ENCODE measurements around the gene FNDC10. TPM values are rescaled to one million over a fixed set of nuclear protein-coding genes. Genes with fewer than 3 reads are reported as not detected.

FNDC10 gene
- total RNA-seq, 1 donor from 2014 or later = 9.2 TPM

GRCh38 chr1:1567152-1567875, 32.6 kb downstream of the FNDC10 start:
- DNase-seq (ENCODE audit: low read depth) = no peak
- H3K36me3 ChIP-seq (ENCODE audit: control insufficient read depth, insufficient read depth, low read length) = no peaks in the 10 kb centered on the region
- no peak for TF ChIP-seq CTCF (IDR thresholded peaks at IDR 0.05; ENCODE audit: insufficient read depth, low read length, poor library complexity, severe bottlenecking)

GRCh38 chr1:1565340-1565739, 34.6 kb downstream of the FNDC10 start:
- Histone ChIP-seq H3K4me3 (ENCODE audit: low read depth, low read length) (no peak overlapping the region), H3K36me3 (ENCODE audit: control insufficient read depth, insufficient read depth, low read length) (no peaks in the 10 kb centered on the region), H3K27me3 (ENCODE audit: control insufficient read depth, insufficient read depth, low read length) (no peaks in the 10 kb centered on the region)
- no peak for TF ChIP-seq CTCF (IDR thresholded peaks at IDR 0.05; ENCODE audit: insufficient read depth, low read length, poor library complexity, severe bottlenecking)
- DNase-seq (ENCODE audit: low read depth) = no peak

More at GRCh38 chr1:1567152-1567875, 32.6 kb downstream of the FNDC10 start:
- no peak overlapping the region for H3K4me3 ChIP-seq (ENCODE audit: low read depth, low read length)
- no peaks in the 10 kb centered on the region for H3K27me3 ChIP-seq (ENCODE audit: control insufficient read depth, insufficient read depth, low read length)

GRCh38 chr1:1564268-1564667, 35.7 kb downstream of the FNDC10 start:
- TF ChIP-seq CTCF (IDR thresholded peaks at IDR 0.05; ENCODE audit: insufficient read depth, low read length, poor library complexity, severe bottlenecking) = no peak
- no peaks in the 10 kb centered on the region for H3K36me3 ChIP-seq (ENCODE audit: control insufficient read depth, insufficient read depth, low read length)
- no peaks in the 10 kb centered on the region for H3K27me3 ChIP-seq (ENCODE audit: control insufficient read depth, insufficient read depth, low read length)
- DNase-seq (ENCODE audit: low read depth) = no peak
- H3K4me3 ChIP-seq (ENCODE audit: low read depth, low read length) = no peak overlapping the region

- Histone ChIP-seq H3K27me3 (ENCODE audit: control insufficient read depth, insufficient read depth, low read length) (no peaks in the 10 kb centered on the region), H3K4me3 (ENCODE audit: low read depth, low read length) (no peak overlapping the region), H3K36me3 (ENCODE audit: control insufficient read depth, insufficient read depth, low read length) (no peaks in the 10 kb centered on the region)
- TF ChIP-seq CTCF (IDR thresholded peaks at IDR 0.05; ENCODE audit: insufficient read depth, low read length, poor library complexity, severe bottlenecking) = no peak
- DNase-seq (ENCODE audit: low read depth) = no peak
Observed at GRCh38 chr1:1563688-1564087, 36.2 kb downstream of the FNDC10 start.

GRCh38 chr1:1562556-1563195, 37.3 kb downstream of the FNDC10 start:
- no peaks in the 10 kb centered on the region for H3K36me3 ChIP-seq (ENCODE audit: control insufficient read depth, insufficient read depth, low read length)
- H3K27me3 ChIP-seq (ENCODE audit: control insufficient read depth, insufficient read depth, low read length) = no peaks in the 10 kb centered on the region
- DNase-seq (ENCODE audit: low read depth) = no peak
- H3K4me3 ChIP-seq (ENCODE audit: low read depth, low read length) = no peak overlapping the region
- TF ChIP-seq CTCF (IDR thresholded peaks at IDR 0.05; ENCODE audit: insufficient read depth, low read length, poor library complexity, severe bottlenecking) = no peak
